ENCODE measurements around the gene CDK15.

The CDK15 gene

GRCh38 chr2:201918616-201919307, 112.4 kb downstream of the CDK15 start:
- Histone ChIP-seq H3K27me3 (ENCODE audit: control insufficient read depth, insufficient read depth, low read length) (no peaks in the 10 kb centered on the region), H3K4me3 (ENCODE audit: low read depth, low read length) (no peak overlapping the region), H3K4me1 (ENCODE audit: control insufficient read depth, insufficient read depth, low read length) (peaks cover under 1% of the 10 kb centered on the region), H3K36me3 (ENCODE audit: control insufficient read depth, insufficient read depth, low read length) (no peaks in the 10 kb centered on the region), H3K9ac (ENCODE audit: low read depth, low read length) (no peak overlapping the region), H3K9me3 (ENCODE audit: control insufficient read depth, insufficient read depth, low read length) (no peaks in the 10 kb centered on the region)

GRCh38 chr2:201919308-201919634, 112.9 kb downstream of the CDK15 start:
- peaks cover 5% of the 10 kb centered on the region for H3K4me1 ChIP-seq (ENCODE audit: control insufficient read depth, insufficient read depth, low read length)
- H3K9me3 ChIP-seq (ENCODE audit: control insufficient read depth, insufficient read depth, low read length) = no peaks in the 10 kb centered on the region
- no peaks in the 10 kb centered on the region for H3K36me3 ChIP-seq (ENCODE audit: control insufficient read depth, insufficient read depth, low read length)
- H3K4me3 ChIP-seq (ENCODE audit: low read depth, low read length) = no peak overlapping the region
- H3K27me3 ChIP-seq (ENCODE audit: control insufficient read depth, insufficient read depth, low read length) = no peaks in the 10 kb centered on the region
- H3K9ac ChIP-seq (ENCODE audit: low read depth, low read length) = no peak overlapping the region

GRCh38 chr2:201923436-201924328, 117.3 kb downstream of the CDK15 start:
- H3K4me1 ChIP-seq (ENCODE audit: control insufficient read depth, insufficient read depth, low read length) = peaks cover 11% of the 10 kb centered on the region
- H3K9me3 ChIP-seq (ENCODE audit: control insufficient read depth, insufficient read depth, low read length) = no peaks in the 10 kb centered on the region
- H3K27me3 ChIP-seq (ENCODE audit: control insufficient read depth, insufficient read depth, low read length) = no peaks in the 10 kb centered on the region
- H3K36me3 ChIP-seq (ENCODE audit: control insufficient read depth, insufficient read depth, low read length) = no peaks in the 10 kb centered on the region
- H3K4me3 ChIP-seq (ENCODE audit: low read depth, low read length) = no peak overlapping the region
- H3K9ac ChIP-seq (ENCODE audit: low read depth, low read length) = no peak overlapping the region

GRCh38 chr2:201924453-201924852, 118.1 kb downstream of the CDK15 start:
- Histone ChIP-seq H3K9ac (ENCODE audit: low read depth, low read length) (no peak overlapping the region), H3K36me3 (ENCODE audit: control insufficient read depth, insufficient read depth, low read length) (no peaks in the 10 kb centered on the region), H3K4me1 (ENCODE audit: control insufficient read depth, insufficient read depth, low read length) (peaks cover 18% of the 10 kb centered on the region), H3K27me3 (ENCODE audit: control insufficient read depth, insufficient read depth, low read length) (no peaks in the 10 kb centered on the region), H3K4me3 (ENCODE audit: low read depth, low read length) (no peak overlapping the region), H3K9me3 (ENCODE audit: control insufficient read depth, insufficient read depth, low read length) (no peaks in the 10 kb centered on the region)

GRCh38 chr2:201925056-201925455, 118.7 kb downstream of the CDK15 start:
- no peak overlapping the region for H3K4me3 ChIP-seq (ENCODE audit: low read depth, low read length)
- no peaks in the 10 kb centered on the region for H3K27me3 ChIP-seq (ENCODE audit: control insufficient read depth, insufficient read depth, low read length)
- H3K4me1 ChIP-seq (ENCODE audit: control insufficient read depth, insufficient read depth, low read length) = peaks cover 19% of the 10 kb centered on the region
- no peak overlapping the region for H3K9ac ChIP-seq (ENCODE audit: low read depth, low read length)
- H3K9me3 ChIP-seq (ENCODE audit: control insufficient read depth, insufficient read depth, low read length) = no peaks in the 10 kb centered on the region
- no peaks in the 10 kb centered on the region for H3K36me3 ChIP-seq (ENCODE audit: control insufficient read depth, insufficient read depth, low read length)

- Histone ChIP-seq H3K27me3 (ENCODE audit: control insufficient read depth, insufficient read depth, low read length) (no peaks in the 10 kb centered on the region), H3K4me1 (ENCODE audit: control insufficient read depth, insufficient read depth, low read length) (peaks cover 19% of the 10 kb centered on the region), H3K9me3 (ENCODE audit: control insufficient read depth, insufficient read depth, low read length) (no peaks in the 10 kb centered on the region), H3K36me3 (ENCODE audit: control insufficient read depth, insufficient read depth, low read length) (no peaks in the 10 kb centered on the region), H3K9ac (ENCODE audit: low read depth, low read length) (no peak overlapping the region), H3K4me3 (ENCODE audit: low read depth, low read length) (no peak overlapping the region)
Observed at GRCh38 chr2:201926067-201926466, 119.7 kb downstream of the CDK15 start.

GRCh38 chr2:201928363-201928762, 122.0 kb downstream of the CDK15 start:
- no peaks in the 10 kb centered on the region for H3K9me3 ChIP-seq (ENCODE audit: control insufficient read depth, insufficient read depth, low read length)
- H3K27me3 ChIP-seq (ENCODE audit: control insufficient read depth, insufficient read depth, low read length) = no peaks in the 10 kb centered on the region
- no peak overlapping the region for H3K4me3 ChIP-seq (ENCODE audit: low read depth, low read length)
- no peaks in the 10 kb centered on the region for H3K36me3 ChIP-seq (ENCODE audit: control insufficient read depth, insufficient read depth, low read length)
- peaks cover 22% of the 10 kb centered on the region for H3K4me1 ChIP-seq (ENCODE audit: control insufficient read depth, insufficient read depth, low read length)
- no peak overlapping the region for H3K9ac ChIP-seq (ENCODE audit: low read depth, low read length)

GRCh38 chr2:201929281-201930026, 123.1 kb downstream of the CDK15 start:
- peaks cover 16% of the 10 kb centered on the region for H3K4me1 ChIP-seq (ENCODE audit: control insufficient read depth, insufficient read depth, low read length)
- H3K9me3 ChIP-seq (ENCODE audit: control insufficient read depth, insufficient read depth, low read length) = no peaks in the 10 kb centered on the region
- no peak overlapping the region for H3K9ac ChIP-seq (ENCODE audit: low read depth, low read length)
- no peak overlapping the region for H3K4me3 ChIP-seq (ENCODE audit: low read depth, low read length)
- no peaks in the 10 kb centered on the region for H3K27me3 ChIP-seq (ENCODE audit: control insufficient read depth, insufficient read depth, low read length)
- no peaks in the 10 kb centered on the region for H3K36me3 ChIP-seq (ENCODE audit: control insufficient read depth, insufficient read depth, low read length)

- Histone ChIP-seq H3K27me3 (ENCODE audit: control insufficient read depth, insufficient read depth, low read length) (no peaks in the 10 kb centered on the region), H3K4me3 (ENCODE audit: low read depth, low read length) (no peak overlapping the region), H3K4me1 (ENCODE audit: control insufficient read depth, insufficient read depth, low read length) (peaks cover 11% of the 10 kb centered on the region)
Observed at GRCh38 chr2:201930043-201930442, 123.7 kb downstream of the CDK15 start.

GRCh38 chr2:201930831-201931230, 124.5 kb downstream of the CDK15 start:
- Histone ChIP-seq H3K27me3 (ENCODE audit: control insufficient read depth, insufficient read depth, low read length) (no peaks in the 10 kb centered on the region), H3K9me3 (ENCODE audit: control insufficient read depth, insufficient read depth, low read length) (no peaks in the 10 kb centered on the region), H3K4me3 (ENCODE audit: low read depth, low read length) (no peak overlapping the region), H3K9ac (ENCODE audit: low read depth, low read length) (no peak overlapping the region), H3K4me1 (ENCODE audit: control insufficient read depth, insufficient read depth, low read length) (peaks cover 11% of the 10 kb centered on the region), H3K36me3 (ENCODE audit: control insufficient read depth, insufficient read depth, low read length) (peaks cover 3% of the 10 kb centered on the region)

More at GRCh38 chr2:201930043-201930442, 123.7 kb downstream of the CDK15 start:
- Histone ChIP-seq H3K36me3 (ENCODE audit: control insufficient read depth, insufficient read depth, low read length) (peaks cover 1% of the 10 kb centered on the region), H3K9me3 (ENCODE audit: control insufficient read depth, insufficient read depth, low read length) (no peaks in the 10 kb centered on the region), H3K9ac (ENCODE audit: low read depth, low read length) (no peak overlapping the region)

GRCh38 chr2:201931475-201931874, 125.1 kb downstream of the CDK15 start:
- H3K4me1 ChIP-seq (ENCODE audit: control insufficient read depth, insufficient read depth, low read length) = peaks cover 11% of the 10 kb centered on the region
- peaks cover 3% of the 10 kb centered on the region for H3K36me3 ChIP-seq (ENCODE audit: control insufficient read depth, insufficient read depth, low read length)
- no peak overlapping the region for H3K9ac ChIP-seq (ENCODE audit: low read depth, low read length)
- H3K4me3 ChIP-seq (ENCODE audit: low read depth, low read length) = no peak overlapping the region
- no peaks in the 10 kb centered on the region for H3K27me3 ChIP-seq (ENCODE audit: control insufficient read depth, insufficient read depth, low read length)
- H3K9me3 ChIP-seq (ENCODE audit: control insufficient read depth, insufficient read depth, low read length) = no peaks in the 10 kb centered on the region

All from iPS-15b (cell line).